GM10248 (cell line): ENCODE data around the gene KCNQ5.

Experiments used
- CTCF ChIA-PET: fragments of 300-600 bp; sonication (Branson Sonifier 250); formaldehyde crosslinking; extraction: SDS; loops from one replicate; lab custom pipeline; 2021; ENCODE audit warnings: antibody characterized with exemption; lab: Yijun Ruan, JAX
- POLR2A ChIA-PET: fragments of 350-650 bp; sonication (Branson Sonifier 250); formaldehyde crosslinking; extraction: SDS; loops from one replicate; lab custom pipeline; 2020; ENCODE audit warnings: antibody characterized with exemption; lab: Yijun Ruan, JAX
- DNase-seq: peaks from one replicate; pipeline ENCODE4 v3.0.0; 2012; ENCODE audit errors: extremely low spot score
- TF ChIP-seq, protein P1 (sequence below): IDR thresholded peaks from 2 replicates; pipeline ENCODE4 v1.5.1; 2012; ENCODE audit warnings: mild to moderate bottlenecking, low read depth; ENCODE audit errors: extremely low read depth, missing control alignments, control extremely low read depth

Gene KCNQ5

DNA sequence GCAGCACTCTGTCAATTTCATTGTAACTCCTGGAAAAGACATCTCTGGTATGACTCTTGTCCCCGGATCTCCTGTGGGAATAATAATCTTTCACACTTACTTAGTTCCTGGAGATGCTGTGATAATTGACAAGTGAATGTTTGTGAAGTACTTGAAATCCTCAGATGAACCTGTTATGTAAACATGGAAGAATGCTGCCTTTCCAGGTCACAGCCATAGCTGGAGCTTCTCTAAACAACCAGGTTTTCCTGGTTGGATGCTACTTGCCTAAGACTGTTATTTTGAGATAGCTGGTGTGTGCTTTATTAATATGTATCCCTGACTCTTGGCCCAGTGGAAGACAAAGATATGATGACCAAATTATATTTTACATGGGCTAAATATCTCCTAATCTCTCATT, 228.6 kb downstream of the KCNQ5 start:
- TF ChIP-seq, protein P1, sequence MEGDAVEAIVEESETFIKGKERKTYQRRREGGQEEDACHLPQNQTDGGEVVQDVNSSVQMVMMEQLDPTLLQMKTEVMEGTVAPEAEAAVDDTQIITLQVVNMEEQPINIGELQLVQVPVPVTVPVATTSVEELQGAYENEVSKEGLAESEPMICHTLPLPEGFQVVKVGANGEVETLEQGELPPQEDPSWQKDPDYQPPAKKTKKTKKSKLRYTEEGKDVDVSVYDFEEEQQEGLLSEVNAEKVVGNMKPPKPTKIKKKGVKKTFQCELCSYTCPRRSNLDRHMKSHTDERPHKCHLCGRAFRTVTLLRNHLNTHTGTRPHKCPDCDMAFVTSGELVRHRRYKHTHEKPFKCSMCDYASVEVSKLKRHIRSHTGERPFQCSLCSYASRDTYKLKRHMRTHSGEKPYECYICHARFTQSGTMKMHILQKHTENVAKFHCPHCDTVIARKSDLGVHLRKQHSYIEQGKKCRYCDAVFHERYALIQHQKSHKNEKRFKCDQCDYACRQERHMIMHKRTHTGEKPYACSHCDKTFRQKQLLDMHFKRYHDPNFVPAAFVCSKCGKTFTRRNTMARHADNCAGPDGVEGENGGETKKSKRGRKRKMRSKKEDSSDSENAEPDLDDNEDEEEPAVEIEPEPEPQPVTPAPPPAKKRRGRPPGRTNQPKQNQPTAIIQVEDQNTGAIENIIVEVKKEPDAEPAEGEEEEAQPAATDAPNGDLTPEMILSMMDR: no peak
- ChIA-PET CTCF (interaction anchor here (1.1 kb wide), 1 partner anchor 10 kb away, joined by 6 read pairs; no protein-coding TSS in a partner anchor), POLR2A (no interaction called here)
- DNase-seq: no peak

DNA sequence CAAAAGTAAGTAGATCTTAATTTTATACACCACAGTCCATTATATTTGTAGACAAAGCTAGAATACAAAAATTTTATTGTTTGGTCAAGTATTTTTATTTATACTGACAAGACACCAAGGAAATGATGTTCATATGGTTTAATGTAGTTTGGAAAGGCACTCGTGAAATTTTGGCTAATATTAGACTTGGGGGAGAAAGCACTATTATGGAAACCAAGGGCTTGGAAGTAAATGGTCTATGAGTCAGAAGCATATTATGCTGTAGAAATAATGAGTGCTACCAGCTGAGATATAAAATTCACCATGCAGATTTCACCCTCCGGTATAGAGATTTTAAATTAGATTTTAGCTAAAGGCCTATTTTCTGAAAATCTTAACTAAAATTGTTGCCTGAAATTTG, 233.6 kb downstream of the KCNQ5 start:
- ChIA-PET CTCF (interaction anchor here (1.4 kb wide), 1 partner anchor 8 kb away, joined by 4 read pairs; no protein-coding TSS in a partner anchor), POLR2A (no interaction called here)
- DNase-seq: no peak
- TF ChIP-seq, protein P1: no peak

DNA sequence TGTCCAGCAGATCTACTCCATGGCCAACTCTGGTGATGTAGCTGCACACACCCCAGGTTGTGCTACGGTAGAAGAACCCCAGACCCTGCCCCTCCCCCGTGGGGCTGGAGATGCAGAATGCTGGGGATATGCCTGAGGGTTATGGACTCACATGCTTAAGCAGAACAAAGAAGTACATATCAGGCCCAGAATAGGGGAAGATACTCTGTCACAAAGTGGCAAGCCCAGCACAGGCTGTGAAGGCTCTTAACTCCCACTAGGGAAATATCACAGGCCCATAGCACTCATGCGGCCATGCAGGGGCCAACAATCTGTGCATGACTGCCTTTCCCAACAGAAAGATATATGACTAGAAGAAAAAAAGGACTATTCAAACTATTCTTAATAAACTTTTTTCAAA, 234.9 kb downstream of the KCNQ5 start:
- no peak for DNase-seq
- ChIA-PET CTCF (no interaction called here), POLR2A (no interaction called here)
- TF ChIP-seq, protein P1: no peak

DNA sequence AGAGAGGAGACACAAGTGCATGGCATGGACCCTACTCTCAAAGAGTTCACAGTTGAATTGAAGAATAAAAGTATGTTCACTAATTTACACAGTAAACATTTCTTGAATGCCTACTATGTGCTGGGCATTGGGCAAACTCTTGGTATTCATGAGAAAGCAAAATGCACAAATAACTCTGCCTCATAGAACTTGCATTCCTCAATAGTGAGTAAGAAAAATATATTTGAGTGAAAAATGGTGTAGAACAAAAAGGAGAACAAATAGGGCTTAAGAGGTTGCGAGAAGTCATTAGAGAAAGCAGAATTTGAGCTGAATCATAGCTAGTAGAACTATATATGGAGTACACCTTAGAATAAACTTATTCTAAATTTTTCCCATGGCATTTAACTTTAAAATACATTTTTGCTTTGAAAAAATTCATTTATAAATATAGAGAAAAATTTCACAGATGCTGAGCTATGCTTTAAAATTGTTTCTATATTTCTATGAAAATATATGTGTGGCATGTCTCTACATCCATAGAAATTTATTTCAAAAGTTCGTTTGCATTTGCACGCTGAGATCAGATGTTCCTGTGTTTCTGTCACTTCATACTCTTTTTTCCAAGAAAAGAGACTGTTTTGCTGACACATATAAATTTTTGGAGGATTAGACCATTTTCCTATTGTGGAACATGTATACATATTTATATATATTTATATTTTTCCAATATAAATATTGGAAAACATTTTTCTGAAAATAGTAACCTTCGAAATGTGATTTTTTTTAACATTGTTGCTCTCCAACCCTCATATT, 236.1 kb downstream of the KCNQ5 start:
- POLR2A ChIA-PET: no interaction called here
- CTCF ChIA-PET: interaction anchor here (1.8 kb wide), 1 partner anchor 13 kb away, joined by 5 read pairs; no protein-coding TSS in a partner anchor
- no peak for DNase-seq
- TF ChIP-seq, protein P1: no peak

DNA sequence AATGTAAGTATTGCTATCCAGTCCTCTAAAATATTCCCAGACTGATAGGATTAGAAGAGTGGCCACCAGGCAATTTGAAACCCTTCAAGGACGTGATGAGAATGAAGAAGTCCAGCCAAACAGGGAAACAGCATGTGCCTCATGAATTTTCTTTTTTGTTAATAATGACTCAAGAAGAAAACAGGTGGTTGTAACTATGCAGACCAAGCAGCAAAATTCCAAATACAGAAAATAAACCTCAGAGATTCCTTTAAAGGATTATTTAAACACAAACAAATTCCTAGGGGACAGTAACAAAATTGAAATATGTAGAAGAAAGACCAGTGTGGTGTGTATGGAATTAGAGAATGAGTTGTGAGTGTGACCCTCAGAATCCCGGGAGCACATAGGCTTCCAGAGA, 239.2 kb downstream of the KCNQ5 start:
- TF ChIP-seq, protein P1: no peak
- no peak for DNase-seq
- POLR2A ChIA-PET: no interaction called here
- CTCF ChIA-PET: interaction anchor here (0.7 to 1.8 kb wide), 3 partner anchors 9 to 32 kb away, joined by 3 to 5 read pairs (median 4); no protein-coding TSS in a partner anchor

DNA sequence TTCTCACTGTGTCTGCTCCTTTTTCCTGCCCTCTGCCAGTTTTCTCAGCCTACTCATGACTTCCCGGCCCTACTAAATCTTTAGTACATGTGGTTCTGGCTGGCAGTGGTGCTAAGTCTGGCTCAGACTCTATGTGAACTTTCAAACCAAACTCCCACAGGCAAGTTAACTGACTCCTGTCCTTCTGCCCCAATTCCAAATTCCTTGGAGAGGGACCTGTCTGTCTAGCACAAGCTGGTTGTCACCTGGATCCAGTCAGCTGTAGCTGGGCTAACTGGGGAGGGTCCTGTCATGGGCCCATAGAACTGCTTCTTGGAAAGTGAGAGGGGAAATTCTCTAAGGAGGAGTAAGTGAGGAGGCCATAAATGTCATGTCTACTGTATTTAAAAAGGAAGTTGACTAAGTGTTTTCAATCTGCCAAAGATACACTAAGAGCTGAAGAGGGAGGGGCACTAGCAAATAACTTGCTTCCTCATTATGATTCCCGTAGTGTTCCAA, 240.1 kb downstream of the KCNQ5 start:
- CTCF ChIA-PET: interaction anchor here (0.9 to 1.8 kb wide), 4 partner anchors 9 to 31 kb away, joined by 3 to 5 read pairs (median 4); no protein-coding TSS in a partner anchor
- DNase-seq: peak; percentile 6
- TF ChIP-seq, protein P1: no peak
- POLR2A ChIA-PET: no interaction called here
